GM19455 (cell line): Measurements from ENCODE around the gene NUP37.

Experiments used
- ATAC-seq: cut with Tn5 transposase; IDR thresholded peaks from one replicate; pipeline ENCODE4 v1.9.1; 2021; ENCODE audit not compliant: unreplicated experiment

Gene NUP37

DNA sequence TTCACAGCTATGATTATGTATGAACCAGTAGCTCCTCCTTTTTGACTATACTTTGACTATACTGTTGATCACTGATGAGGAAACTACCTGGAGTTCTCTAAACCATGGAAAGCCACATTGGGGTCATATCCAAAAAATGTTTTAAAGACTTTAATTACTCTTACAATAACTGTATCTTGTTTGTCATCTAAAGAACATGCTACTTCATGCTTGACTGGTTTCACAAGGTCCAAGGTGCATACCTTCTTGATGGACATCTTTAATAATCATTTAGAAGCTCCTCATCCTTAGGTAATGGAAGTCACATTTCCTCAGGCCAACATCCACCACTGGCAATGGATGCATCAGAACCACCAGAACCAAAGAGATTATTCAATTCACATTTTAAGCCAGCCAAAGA, 88.1 kb downstream of the NUP37 start:
- no peak for ATAC-seq

DNA sequence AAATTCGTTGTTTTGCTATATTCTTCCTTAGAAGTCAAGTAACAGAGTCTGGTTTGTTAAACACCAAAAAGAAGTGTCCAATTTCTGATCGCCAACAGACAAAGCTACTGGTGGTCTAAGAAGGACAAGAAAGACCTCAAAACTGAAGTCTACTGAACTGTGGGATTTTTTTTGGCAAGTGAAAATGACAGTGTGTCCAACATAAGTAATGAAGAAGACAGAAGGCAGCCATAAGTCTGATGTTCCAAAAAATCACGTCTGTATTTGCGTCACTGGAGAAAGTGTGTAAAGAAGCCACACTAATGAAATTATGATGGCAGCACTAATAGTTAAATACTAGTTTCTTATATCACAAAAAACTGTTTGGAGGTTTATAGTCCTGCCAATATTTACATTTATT, 90.8 kb downstream of the NUP37 start:
- ATAC-seq: no peak

DNA sequence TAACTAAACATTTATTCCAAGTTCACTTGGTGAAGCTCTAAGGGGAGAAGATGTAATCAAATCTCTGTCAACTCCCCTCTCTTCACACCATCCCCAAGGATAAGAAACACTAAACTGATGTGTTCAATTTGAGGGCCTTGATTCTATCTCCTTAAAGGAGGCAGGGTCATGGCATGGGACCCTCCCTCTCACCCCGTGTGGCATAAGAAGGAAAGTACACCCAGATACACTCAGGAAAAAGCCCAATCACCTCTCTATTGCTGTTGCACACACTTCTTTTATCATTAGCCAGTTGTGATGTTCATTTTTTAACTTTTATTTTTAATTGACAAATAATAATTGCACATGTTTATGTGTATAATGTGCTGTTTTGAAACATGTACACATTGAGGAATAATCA, 93.2 kb downstream of the NUP37 start:
- no peak for ATAC-seq

DNA sequence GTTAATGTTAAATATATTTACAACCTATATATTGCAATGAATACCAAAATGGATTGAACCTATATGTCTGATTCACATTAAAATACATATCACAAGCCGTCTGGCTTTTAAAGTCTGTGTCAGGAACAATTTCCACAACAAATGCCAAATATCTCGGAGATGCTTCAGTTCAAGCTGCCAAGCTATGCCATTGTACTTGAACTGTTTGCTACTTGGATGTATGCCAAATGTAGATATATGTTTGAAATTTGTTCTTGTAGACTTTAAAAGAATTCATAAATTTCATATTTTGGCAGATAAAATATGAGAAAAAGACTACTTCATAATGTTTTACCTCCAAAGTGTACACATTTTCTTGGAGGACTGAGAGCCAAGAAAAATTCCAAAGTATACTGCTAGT, 95.1 kb downstream of the NUP37 start:
- ATAC-seq: no peak

DNA sequence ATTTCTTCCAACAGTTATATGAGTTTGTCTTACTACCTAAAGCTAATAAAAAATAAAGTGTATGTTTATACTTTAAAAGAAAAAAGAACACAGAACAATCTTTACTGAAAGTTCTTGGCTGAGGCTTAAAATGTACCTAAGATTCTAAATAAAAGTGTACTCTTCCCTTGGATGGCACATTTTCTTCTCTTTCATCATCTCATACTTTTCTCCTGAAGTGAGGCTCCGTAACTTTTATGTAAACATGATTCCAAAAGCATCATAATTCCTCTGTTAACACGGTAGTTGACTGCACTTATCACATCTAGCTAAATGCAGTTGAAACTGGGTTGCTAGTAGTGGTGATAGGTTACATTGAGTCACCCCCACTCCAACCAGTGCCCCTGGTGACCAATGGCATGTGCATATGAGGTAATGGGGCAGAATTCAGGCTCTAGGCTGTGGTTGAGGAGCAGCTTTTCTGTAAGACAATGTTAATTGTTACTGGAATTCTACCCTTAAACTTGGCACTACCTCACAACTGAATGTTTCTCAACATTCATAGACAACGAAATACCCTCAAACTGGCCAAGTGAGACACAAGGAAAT, 96.5 kb downstream of the NUP37 start:
- no peak for ATAC-seq
